Adipose tissue (tissue), 3 donors: ENCODE results near the gene AHNAK2. TPM values are rescaled to one million over a fixed set of nuclear protein-coding genes. Genes with fewer than 3 reads are reported as not detected.
"Not testable (repeated sequence)": the region's sequence is repeated elsewhere in the genome, so short reads cannot be mapped to it uniquely, and the experiment has no call there.

ENCODE experiments used
- H3K27ac ChIP-seq: one replicate; pipeline ENCODE4 v1.5.1; 2013; ENCODE audit warnings: low read depth, low read length
- WGBS, 3 donors: extraction: QIAGEN DNeasy Blood & Tissue Kit; methylation state at CpG; one replicate each; pipeline ENCODE4 v1.1.7; 2013; 5-methylcytosine and 5-hydroxymethylcytosine counted together
- polyA plus RNA-seq, 3 donors: library from polyadenylated mRNA; stranded (reverse); fragments of 200-250 nt; gene quantifications; one replicate each; pipeline ENCODE4 v1.2.3, GENCODE V29; 2013
- donor health status: healthy with polysubstance abuse.
- donor health status: Bipolar disorder and iron deficiency.
- donor health status: healthy.

The AHNAK2 gene
- 10 to 100 TPM in 1 of 3 donors, 1 to 10 TPM in 1, under 1 TPM in 1; 0.72 to 15.6 (median 2.9) TPM for polyA plus RNA-seq

GRCh38 chr14:104977681-104978653 lies at the start of gene AHNAK2:
Gene AHNAK2 (minus strand): TSS chr14:104978374. CDS start chr14:104978237, 137 bp downstream.
- WGBS, 3 donors: 2 to 4% (median 4%) methylated on average over 91 to 111 of the region's 111 CpGs
- no peak within 1 kb of the TSS for H3K27ac ChIP-seq

GRCh38 chr14:105027718-105028117 lies 49.5 kb upstream of the AHNAK2 start:
- H3K27ac ChIP-seq: not testable (repeated sequence)
- 56 to 81% (median 73%) methylated on average over 4 of the region's 4 CpGs for WGBS, 3 donors

GRCh38 chr14:105026802-105027563 lies 48.8 kb upstream of the AHNAK2 start:
- WGBS, 3 donors: 0 to 45% (median 41%) methylated on average over 1 of the region's 1 CpG
- H3K27ac ChIP-seq: no peak overlapping the region

- 87 to 89% (median 88%) methylated on average over 16 of the region's 16 CpGs for WGBS, 3 donors
- no peak overlapping the region for H3K27ac ChIP-seq
These were observed 48.0 kb upstream of the AHNAK2 start for GRCh38 chr14:105026033-105026785.

GRCh38 chr14:105025429-105025828 lies 47.3 kb upstream of the AHNAK2 start:
- H3K27ac ChIP-seq: no peak overlapping the region
- WGBS, 3 donors: 96 to 98% (median 97%) methylated on average over 6 of the region's 6 CpGs

- WGBS, 3 donors: 70 to 81% (median 79%) methylated on average over 4 of the region's 4 CpGs
- H3K27ac ChIP-seq: no peak overlapping the region
These were observed 45.8 kb upstream of the AHNAK2 start for GRCh38 chr14:105023791-105024480.

GRCh38 chr14:105023144-105023543 lies 45.0 kb upstream of the AHNAK2 start:
- 67 to 76% (median 72%) methylated on average over 11 of the region's 11 CpGs for WGBS, 3 donors
- no peak overlapping the region for H3K27ac ChIP-seq

- no peak overlapping the region for H3K27ac ChIP-seq
- 58 to 90% (median 87%) methylated on average over 2 of the region's 2 CpGs for WGBS, 3 donors
These were observed 44.1 kb upstream of the AHNAK2 start for GRCh38 chr14:105022276-105022670.

GRCh38 chr14:105021656-105022275 lies 43.6 kb upstream of the AHNAK2 start:
- H3K27ac ChIP-seq: no peak overlapping the region
- WGBS, 3 donors: 8 to 14% (median 13%) methylated on average over 20 of the region's 20 CpGs

GRCh38 chr14:105020815-105021655 lies 42.9 kb upstream of the AHNAK2 start, which contains the start of gene CDCA4:
Gene CDCA4 (minus strand): TSS chr14:105021083. CDS start chr14:105011929, 9,154 bp downstream.
- H3K27ac ChIP-seq: peak within 1 kb of the TSS; percentile 15
- 0% methylated on average over 68 to 115 of the region's 115 CpGs for WGBS, 3 donors

- 7 to 10% (median 7%) methylated on average over 43 to 75 of the region's 75 CpGs for WGBS, 3 donors
These were observed 42.0 kb upstream of the AHNAK2 start for GRCh38 chr14:105019861-105020814.

GRCh38 chr14:105018414-105018813 lies 40.2 kb upstream of the AHNAK2 start:
- no peak overlapping the region for H3K27ac ChIP-seq
- 82 to 90% (median 86%) methylated on average over 4 of the region's 4 CpGs for WGBS, 3 donors

More at GRCh38 chr14:105019861-105020814, 42.0 kb upstream of the AHNAK2 start:
- H3K27ac ChIP-seq: peak overlapping the region; percentile 15

- H3K27ac ChIP-seq: no peak overlapping the region
- 67 to 89% (median 79%) methylated on average over 6 of the region's 6 CpGs for WGBS, 3 donors
These were observed 37.7 kb upstream of the AHNAK2 start for GRCh38 chr14:105015905-105016304.

- no peak overlapping the region for H3K27ac ChIP-seq
- 61 to 84% (median 76%) methylated on average over 9 of the region's 9 CpGs for WGBS, 3 donors
These were observed 37.1 kb upstream of the AHNAK2 start for GRCh38 chr14:105015242-105015641.

- 62 to 77% (median 76%) methylated on average over 4 of the region's 4 CpGs for WGBS, 3 donors
- no peak overlapping the region for H3K27ac ChIP-seq
These were observed 36.5 kb upstream of the AHNAK2 start for GRCh38 chr14:105014631-105015030.
